Epidermal melanocyte (primary cell): Measurements from ENCODE around the gene RNPEPL1.
"Not testable (repeated sequence)": the region's sequence is repeated elsewhere in the genome, so short reads cannot be mapped to it uniquely, and the experiment has no call there.

Experiments used
- DNase-seq: peaks from one replicate; pipeline ENCODE4 v3.0.0; 2011; ENCODE audit warnings: low spot score; ENCODE audit not compliant: insufficient read length

Gene RNPEPL1

DNA sequence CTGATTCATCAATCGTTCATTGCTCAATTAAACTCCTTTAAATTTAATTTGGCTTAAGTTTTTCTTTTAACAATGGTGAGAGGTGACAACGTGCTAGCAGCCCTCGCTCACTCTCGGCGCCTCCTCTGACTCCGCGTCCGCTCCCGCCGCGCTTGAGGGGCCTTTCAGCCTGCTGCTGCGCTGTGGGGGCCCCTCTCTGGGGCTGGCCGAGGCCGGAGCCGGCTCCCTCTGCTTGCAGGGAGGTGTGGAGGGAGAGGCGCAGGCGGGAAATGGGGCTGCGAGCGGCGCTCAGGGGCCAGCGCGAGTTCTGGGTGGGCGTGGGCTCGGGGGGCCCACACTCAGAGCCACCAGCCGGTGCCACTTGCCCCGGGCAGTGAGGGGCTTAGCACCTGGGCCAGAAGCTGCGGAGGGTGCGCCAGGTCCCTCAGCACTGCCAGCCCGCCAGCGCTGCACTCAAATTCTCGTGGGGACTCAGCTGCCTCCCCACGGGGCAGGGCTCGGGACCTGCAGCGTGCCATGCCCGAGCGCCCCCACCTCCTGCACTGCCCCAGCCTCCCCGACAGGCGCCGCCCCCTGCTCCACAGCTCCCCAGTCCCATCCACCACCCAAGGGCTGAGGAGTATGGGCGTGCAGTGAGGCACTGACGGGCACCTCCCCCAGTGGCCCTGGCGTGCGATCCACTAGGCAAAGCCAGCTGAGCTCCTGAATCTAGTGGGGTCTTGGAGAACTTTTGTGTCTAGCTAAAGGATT, 30.1 kb upstream of the RNPEPL1 start:
- no peak for DNase-seq

DNA sequence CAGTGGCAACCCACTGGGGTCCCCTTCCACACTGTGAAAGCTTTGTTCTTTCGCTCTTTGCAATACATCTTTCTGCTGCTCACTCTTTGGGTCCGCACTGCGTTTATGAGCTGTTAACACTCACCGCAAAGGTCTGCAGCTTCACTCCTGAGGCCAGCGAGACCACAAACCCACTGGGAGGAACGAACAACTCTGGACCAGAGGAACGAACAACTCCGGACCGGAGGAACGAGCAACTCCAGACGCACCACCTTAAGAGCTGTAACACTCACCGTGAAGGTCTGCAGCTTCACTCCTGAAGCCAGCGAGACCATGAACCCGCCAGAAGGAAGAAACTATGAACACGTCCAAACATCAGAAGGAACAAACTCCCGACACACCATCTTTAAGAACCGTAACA, 29.2 kb upstream of the RNPEPL1 start:
- DNase-seq: not testable (repeated sequence)

DNA sequence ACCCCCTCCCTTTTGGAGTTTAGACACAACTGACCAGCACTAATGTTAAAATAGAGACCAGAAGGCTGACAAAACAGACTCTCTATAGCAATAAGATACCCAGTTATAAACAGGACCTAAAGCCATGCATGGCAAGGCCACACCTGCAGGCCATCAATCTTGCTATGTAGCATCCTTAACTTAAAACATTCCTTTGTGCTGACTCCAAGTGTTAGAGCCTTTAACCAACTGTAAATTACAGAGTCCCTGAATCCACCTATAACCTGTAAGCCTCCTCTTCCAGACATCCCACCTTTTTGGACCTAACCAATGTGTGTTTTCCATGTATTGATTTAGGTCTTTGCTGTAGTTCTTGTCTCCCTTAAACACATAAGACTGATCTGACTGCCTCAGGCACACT, 28.4 kb upstream of the RNPEPL1 start:
- no peak for DNase-seq

DNA sequence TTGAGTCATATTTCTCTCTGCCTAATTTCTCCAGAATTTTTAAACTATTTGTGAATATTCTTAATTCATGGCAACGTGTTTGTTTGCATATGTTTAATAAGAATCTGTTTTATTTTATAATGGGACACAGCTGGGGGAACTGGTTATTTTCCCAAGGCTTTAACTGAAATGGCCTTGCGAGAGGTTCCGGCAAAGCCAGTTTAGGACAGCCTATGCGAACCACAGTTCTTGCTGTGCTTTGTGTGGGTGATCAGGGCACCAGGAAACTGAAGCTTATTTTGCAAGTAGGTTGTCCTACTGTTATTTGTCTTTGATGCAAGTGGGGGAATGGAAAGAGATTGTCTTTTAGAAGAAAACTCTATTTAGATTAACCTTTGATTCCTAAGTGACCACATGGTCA, 17.0 kb upstream of the RNPEPL1 start:
- no peak for DNase-seq

GRCh38 chr2:240551811-240552210, 16.5 kb upstream of the RNPEPL1 start:
- no peak for DNase-seq

DNA sequence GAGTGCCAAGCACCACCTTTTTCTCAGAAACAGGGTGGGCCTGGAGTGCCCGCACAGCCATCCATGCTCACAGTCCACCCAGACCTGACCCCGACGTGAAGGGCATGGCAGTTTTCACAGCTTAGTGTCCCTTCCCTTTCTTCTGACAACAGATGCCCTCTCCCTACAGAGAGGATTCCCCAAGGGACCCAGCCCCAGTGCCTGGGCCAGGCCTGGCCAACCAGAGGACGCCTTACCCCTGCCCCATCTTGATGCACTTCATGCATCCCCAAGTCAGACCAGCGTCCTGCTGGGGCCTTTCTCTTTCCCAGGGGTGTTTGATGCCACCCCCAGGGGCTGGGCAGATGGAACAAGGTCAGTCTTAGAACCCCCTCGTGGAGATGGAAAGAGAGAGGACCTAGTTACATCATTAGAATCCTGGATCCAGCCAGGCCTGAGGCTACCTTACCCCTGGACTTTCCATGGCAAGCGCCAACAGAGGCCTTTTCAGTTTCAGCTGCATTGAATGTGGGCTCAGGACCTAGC, 14.3 kb upstream of the RNPEPL1 start:
- no peak for DNase-seq

DNA sequence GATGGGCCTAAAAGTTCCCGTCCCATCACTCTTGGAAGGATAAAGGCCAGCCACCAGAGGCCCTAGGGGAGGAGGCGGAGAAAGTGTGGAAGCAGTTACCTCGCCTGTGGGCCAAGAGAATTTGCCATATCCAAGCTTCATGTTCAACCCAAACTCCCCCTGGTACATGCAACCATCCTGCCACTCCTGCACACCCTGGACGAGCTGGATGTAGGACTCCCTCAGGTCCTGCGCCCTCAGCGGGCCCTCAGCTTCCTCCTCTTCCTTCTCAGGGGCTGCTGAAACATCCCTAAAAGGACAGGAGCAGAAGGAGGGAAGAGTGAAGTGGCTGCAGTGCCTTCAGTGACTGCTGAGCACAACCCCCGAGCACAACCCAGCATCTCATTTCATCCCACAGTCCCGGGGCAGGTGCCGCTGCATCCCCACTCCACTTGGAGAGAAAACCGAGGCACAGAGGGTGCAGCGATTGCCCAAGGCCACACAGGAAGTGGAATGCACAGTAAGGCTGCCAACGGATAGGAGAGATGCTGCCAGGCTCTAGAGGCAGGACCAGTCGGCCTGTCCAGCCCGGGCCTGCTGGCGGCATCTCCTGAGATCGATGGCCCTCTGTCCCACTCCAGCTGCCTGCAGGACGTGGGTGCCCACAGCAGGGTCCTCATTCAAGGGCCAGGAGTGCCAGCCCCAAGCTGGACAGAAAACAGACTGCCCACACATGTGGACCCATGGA, 13.4 kb upstream of the RNPEPL1 start:
- no peak for DNase-seq

GRCh38 chr2:240555541-240556250, 12.6 kb upstream of the RNPEPL1 start:
- DNase-seq: no peak

DNA sequence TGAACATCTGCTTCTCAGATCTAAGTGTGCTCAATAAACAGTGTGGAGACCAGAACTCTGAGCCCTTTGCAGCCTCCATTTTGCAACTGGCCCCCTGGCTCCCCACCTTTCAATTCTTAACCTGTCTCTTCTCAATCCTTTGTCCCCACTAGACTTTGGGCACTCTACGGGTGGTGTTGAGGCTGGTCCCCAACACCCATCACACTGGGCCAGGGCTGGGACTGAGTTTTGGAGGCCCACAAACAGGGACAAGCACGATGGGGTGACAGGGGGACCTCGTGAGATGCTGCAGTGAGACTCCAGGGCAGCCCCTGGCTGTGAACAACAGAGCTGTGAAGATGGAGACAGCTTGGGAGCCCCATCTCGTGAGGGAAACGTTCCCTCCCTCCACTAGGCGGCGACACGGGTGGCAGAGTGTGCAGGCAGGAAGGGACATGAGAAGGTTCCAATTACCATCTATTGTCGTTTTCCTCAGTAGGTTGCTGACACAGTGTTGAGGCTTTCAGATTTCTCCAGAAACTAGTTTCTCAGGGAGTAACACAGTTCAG, 11.7 kb upstream of the RNPEPL1 start:
- DNase-seq: no peak

DNA sequence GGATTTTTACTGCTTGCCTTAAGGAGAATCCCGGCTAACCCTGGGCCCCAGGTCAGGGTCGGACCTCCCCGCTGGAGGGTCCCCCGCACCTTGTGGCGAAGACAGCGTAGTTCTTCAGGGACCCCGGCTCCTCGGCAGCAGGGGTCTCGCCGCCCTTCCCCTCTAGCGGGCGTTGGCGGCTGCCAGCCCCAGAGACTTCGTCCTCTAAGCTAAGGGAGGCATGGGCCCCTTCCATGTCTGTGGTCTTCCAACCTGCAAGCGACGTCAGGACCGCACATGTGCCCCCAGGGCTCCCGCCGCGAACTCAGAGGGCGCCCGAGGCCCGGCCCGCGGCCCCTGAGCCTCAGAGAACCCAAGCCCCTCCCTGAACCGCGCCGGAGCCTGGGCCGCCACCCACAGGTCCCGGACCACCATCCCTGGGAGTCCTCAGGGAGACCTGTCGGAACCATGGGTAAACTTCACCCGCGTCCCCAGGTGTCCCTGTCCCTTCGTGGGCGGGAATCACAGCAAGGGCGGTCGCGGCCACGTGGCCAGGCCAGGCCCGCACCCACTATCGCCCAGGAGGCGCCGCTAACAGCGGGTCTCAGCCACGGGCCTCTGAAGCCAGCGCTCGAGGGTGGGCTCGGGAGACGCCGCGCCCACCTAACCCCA, 11.1 kb upstream of the RNPEPL1 start:
- no peak for DNase-seq

- DNase-seq: peak; percentile 88
These were observed 10.5 kb upstream of the RNPEPL1 start, which contains the start of gene ANKMY1 for GRCh38 chr2:240557808-240558207. TSS of gene ANKMY1 (minus strand) at chr2:240557988. CDS start at chr2:240557335, 653 bp downstream.

GRCh38 chr2:240558236-240558761, 10.0 kb upstream of the RNPEPL1 start:
- no peak for DNase-seq

GRCh38 chr2:240559286-240559685, 9.0 kb upstream of the RNPEPL1 start:
- DNase-seq: no peak

GRCh38 chr2:240560084-240560479, 8.2 kb upstream of the RNPEPL1 start, which contains the start of gene DUSP28:
TSS of gene DUSP28 (plus strand) at chr2:240560357. CDS start at chr2:240560685, 328 bp downstream.
- DNase-seq: peak; percentile 82

DNA sequence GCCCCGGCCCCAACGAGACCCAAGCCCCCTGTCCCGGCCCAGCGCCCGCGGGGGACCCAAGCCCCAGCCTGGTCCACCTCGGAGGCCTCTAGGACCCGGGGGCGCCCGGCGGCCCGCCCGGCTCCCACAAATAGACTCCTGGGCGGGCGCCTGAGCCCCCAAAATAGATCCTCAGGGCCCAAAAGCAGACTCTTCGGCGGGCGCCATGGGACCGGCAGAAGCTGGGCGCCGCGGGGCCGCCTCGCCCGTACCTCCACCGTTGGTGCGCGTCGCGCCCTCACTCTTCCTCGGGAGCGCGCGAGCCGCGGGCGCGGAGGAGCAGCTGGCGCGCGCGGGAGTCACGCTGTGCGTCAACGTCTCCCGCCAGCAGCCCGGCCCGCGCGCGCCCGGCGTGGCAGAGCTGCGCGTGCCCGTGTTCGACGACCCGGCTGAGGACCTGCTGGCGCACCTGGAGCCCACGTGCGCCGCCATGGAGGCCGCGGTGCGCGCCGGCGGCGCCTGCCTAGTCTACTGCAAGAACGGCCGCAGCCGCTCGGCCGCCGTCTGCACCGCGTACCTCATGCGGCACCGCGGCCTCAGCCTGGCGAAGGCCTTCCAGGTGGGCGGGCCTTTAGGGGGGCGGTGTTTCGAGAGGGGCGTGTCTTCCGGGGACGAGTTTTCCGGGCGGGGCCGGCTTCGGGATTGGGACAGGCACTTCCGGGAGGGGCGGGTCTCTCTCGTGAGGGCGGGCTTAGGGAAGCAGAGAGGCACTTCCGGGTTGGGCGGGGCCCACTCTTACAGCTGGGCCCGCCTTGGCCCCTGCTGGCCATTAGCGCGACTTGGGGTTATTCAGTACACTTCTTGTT, 7.6 kb upstream of the RNPEPL1 start:
- DNase-seq: peak; percentile 77

DNA sequence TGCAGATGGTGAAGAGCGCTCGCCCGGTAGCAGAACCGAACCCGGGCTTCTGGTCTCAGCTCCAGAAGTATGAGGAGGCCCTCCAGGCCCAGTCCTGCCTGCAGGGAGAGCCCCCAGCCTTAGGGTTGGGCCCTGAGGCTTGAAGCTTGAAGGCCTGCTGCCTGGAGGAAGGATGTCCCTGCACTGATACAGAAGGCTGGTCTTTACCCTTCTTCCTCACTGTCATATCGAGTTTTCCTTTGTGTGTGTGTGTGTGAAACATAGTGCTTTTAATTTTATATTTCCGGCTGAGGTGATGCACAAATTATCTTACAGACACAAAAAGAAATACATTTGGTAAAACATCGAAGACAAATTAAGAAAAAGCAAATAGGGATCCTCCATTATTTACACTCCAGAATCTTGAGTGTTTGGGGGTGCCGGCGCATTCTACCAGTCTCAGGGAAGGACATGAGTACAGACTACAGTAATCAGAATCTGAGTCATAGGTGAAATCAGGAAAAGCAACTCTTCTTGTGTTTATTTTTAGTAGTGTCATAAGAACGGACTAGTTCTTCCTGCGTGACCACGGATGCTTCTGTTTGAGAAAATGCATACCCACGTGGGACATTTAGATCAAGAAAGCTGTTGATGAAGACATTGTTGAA, 6.8 kb upstream of the RNPEPL1 start:
- DNase-seq: no peak

DNA sequence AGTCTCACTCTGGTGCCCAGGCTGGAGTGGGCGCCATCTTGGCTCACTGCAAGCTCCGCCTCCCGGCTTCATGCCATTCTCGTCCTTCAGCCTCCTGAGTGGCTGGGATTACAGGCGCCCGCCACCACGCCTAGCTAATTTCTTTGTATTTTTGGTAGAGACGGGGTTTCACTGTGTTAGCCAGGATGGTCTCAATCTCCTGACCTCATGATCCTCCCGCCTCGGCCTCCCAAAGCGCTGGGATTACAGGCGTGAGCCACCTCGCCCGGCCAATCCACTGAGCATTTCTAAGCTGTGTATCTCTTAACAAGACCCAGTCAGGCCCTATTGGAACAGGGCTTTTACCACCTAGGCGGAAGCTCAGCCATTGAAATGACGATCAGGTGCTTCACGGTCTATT, 5.1 kb upstream of the RNPEPL1 start:
- not testable (repeated sequence) for DNase-seq

- no peak for DNase-seq
These were observed 4.2 kb upstream of the RNPEPL1 start for GRCh38 chr2:240563951-240564560.
